Neural progenitor cell (in vitro differentiated cells): ENCODE measurements around the gene AP1S1. TPM values are rescaled to one million over a fixed set of nuclear protein-coding genes. Genes with fewer than 3 reads are reported as not detected.

ENCODE experiments used
- DNase-seq: peaks from one replicate; pipeline ENCODE4 v3.0.0-alpha.2; 2016; ENCODE audit warnings: low spot score
- H2AFZ ChIP-seq: fragments of 200-600 bp; sonication (generic); replicated peaks from 2 replicates; pipeline ENCODE4 v1.6.1; 2016; ENCODE audit warnings: antibody characterized with exemption
- H3F3A ChIP-seq: fragments of 200-600 bp; sonication (generic); 2 replicates; pipeline ENCODE4 v1.6.1; 2016; ENCODE audit warnings: antibody characterized with exemption, low read depth
- H3K27ac ChIP-seq: fragments of 200-600 bp; sonication (generic); 2 replicates; pipeline ENCODE4 v1.5.1; 2016; ENCODE audit warnings: mild to moderate bottlenecking
- H3K27me3 ChIP-seq: fragments of 200-600 bp; sonication (generic); 2 replicates; pipeline ENCODE4 v1.6.1; 2016; ENCODE audit warnings: mild to moderate bottlenecking, moderate library complexity
- H3K36me3 ChIP-seq: fragments of 200-600 bp; sonication (generic); 2 replicates; pipeline ENCODE4 v1.5.1; 2016
- H3K4me1 ChIP-seq: fragments of 200-600 bp; sonication (generic); 2 replicates; pipeline ENCODE4 v1.6.1; 2016; ENCODE audit warnings: mixed run types
- H3K4me2 ChIP-seq: fragments of 200-600 bp; sonication (generic); 2 replicates; pipeline ENCODE4 v1.6.1; 2016
- H3K4me3 ChIP-seq: fragments of 200-600 bp; sonication (generic); 2 replicates; pipeline ENCODE4 v1.5.1; 2016
- H3K79me2 ChIP-seq: fragments of 200-600 bp; sonication (generic); 2 replicates; pipeline ENCODE4 v1.6.1; 2016; ENCODE audit warnings: low read depth
- H3K9ac ChIP-seq: fragments of 200-600 bp; sonication (generic); 2 replicates; pipeline ENCODE4 v1.6.1; 2016
- H3K9me3 ChIP-seq: fragments of 200-600 bp; sonication (generic); 2 replicates; pipeline ENCODE4 v1.5.1; 2016; ENCODE audit warnings: low read depth
- H4K20me1 ChIP-seq: fragments of 200-600 bp; sonication (generic); 2 replicates; pipeline ENCODE4 v1.6.1; 2016; ENCODE audit warnings: low read depth
- H3K27ac Mint-ChIP-seq: 3 replicates; pipeline ENCODE4 v1.8.0; 2021; ENCODE audit warnings: mixed read lengths
- H3K27me3 Mint-ChIP-seq: 2 replicates; pipeline ENCODE4 v1.8.0; 2022; ENCODE audit warnings: low read depth, mild to moderate bottlenecking, inconsistent platforms, moderate library complexity, mixed read lengths; ENCODE audit not compliant: insufficient read depth
- H3K36me3 Mint-ChIP-seq: 3 replicates; pipeline ENCODE4 v1.8.0; 2021; ENCODE audit warnings: mixed read lengths
- H3K4me1 Mint-ChIP-seq: 3 replicates; pipeline ENCODE4 v1.8.0; 2021; ENCODE audit warnings: mixed read lengths
- H3K4me3 Mint-ChIP-seq: 3 replicates; pipeline ENCODE4 v1.8.0; 2021; ENCODE audit warnings: mild to moderate bottlenecking, moderate library complexity, mixed read lengths
- H3K9me3 Mint-ChIP-seq: 3 replicates; pipeline ENCODE4 v1.8.0; 2020; ENCODE audit warnings: mixed read lengths
- CTCF ChIP-seq: fragments of 200-600 bp; sonication (generic); IDR thresholded peaks from 2 replicates; pipeline ENCODE4 v1.5.1; 2017; ENCODE audit warnings: antibody characterized with exemption, mild to moderate bottlenecking
- EZH2 ChIP-seq: fragments of 200-600 bp; sonication (generic); IDR thresholded peaks from 2 replicates; pipeline ENCODE4 v1.6.1; 2017; ENCODE audit warnings: antibody characterized with exemption, mild to moderate bottlenecking, moderate library complexity
- EZH2phosphoT487 ChIP-seq: fragments of 200-600 bp; sonication (generic); IDR thresholded peaks from 2 replicates; pipeline ENCODE4 v1.6.1; 2017; ENCODE audit warnings: antibody characterized with exemption
- total RNA-seq: library from RNA; depleted of rRNA; stranded (reverse); fragments of >200 nt; gene quantifications from 2 replicates; pipeline ENCODE4 v1.2.3, GENCODE V29; 2015; ENCODE audit warnings: low replicate concordance

AP1S1 gene
- total RNA-seq, 1 donor from 2014 or later: 74.4 TPM

- no peak overlapping the region for H2AFZ ChIP-seq
- H3K4me2 ChIP-seq: no peak overlapping the region
- H3K4me3 Mint-ChIP-seq: peak overlapping the region; percentile 43
- H3K36me3 ChIP-seq: no peaks in the 10 kb centered on the region
- peaks cover 14% of the 10 kb centered on the region for H3K27me3 Mint-ChIP-seq
- H4K20me1 ChIP-seq: peaks cover 11% of the 10 kb centered on the region
- H3K27ac Mint-ChIP-seq: no peak overlapping the region
- peaks cover 15% of the 10 kb centered on the region for H3K36me3 Mint-ChIP-seq
- peaks cover 8% of the 10 kb centered on the region for H3K79me2 ChIP-seq
- TF ChIP-seq EZH2phosphoT487 (no peak), EZH2 (no peak), CTCF (no peak)
- no peak for DNase-seq
- H3K4me1 Mint-ChIP-seq: peaks cover 32% of the 10 kb centered on the region
- H3K9me3 Mint-ChIP-seq: peaks cover 3% of the 10 kb centered on the region
- peaks cover 29% of the 10 kb centered on the region for H3F3A ChIP-seq
- H3K4me3 ChIP-seq: no peak overlapping the region
- H3K27me3 ChIP-seq: peaks cover 14% of the 10 kb centered on the region
- H3K27ac ChIP-seq: no peak overlapping the region
- no peak overlapping the region for H3K9ac ChIP-seq
- H3K4me1 ChIP-seq: peaks cover 8% of the 10 kb centered on the region
- no peaks in the 10 kb centered on the region for H3K9me3 ChIP-seq
Measured at GRCh38 chr7:101156866-101157589, 2.8 kb downstream of the AP1S1 start.

- no peak overlapping the region for H3K4me3 ChIP-seq
- Mint-ChIP-seq H3K27me3 (peaks cover 20% of the 10 kb centered on the region), H3K27ac (no peak overlapping the region), H3K36me3 (peaks cover 12% of the 10 kb centered on the region), H3K4me1 (peaks cover 31% of the 10 kb centered on the region), H3K4me3 (no peak overlapping the region), H3K9me3 (no peaks in the 10 kb centered on the region)
- H3K4me1 ChIP-seq: peaks cover 30% of the 10 kb centered on the region
- H3K9me3 ChIP-seq: no peaks in the 10 kb centered on the region
- DNase-seq: no peak
- H3F3A ChIP-seq: peaks cover 34% of the 10 kb centered on the region
- H3K27ac ChIP-seq: no peak overlapping the region
- no peak overlapping the region for H3K9ac ChIP-seq
- peaks cover 35% of the 10 kb centered on the region for H4K20me1 ChIP-seq
- peaks cover 8% of the 10 kb centered on the region for H3K79me2 ChIP-seq
- TF ChIP-seq EZH2phosphoT487 (no peak), CTCF (no peak), EZH2 (no peak)
- peaks cover 43% of the 10 kb centered on the region for H3K27me3 ChIP-seq
- H3K4me2 ChIP-seq: no peak overlapping the region
- no peaks in the 10 kb centered on the region for H3K36me3 ChIP-seq
- no peak overlapping the region for H2AFZ ChIP-seq
Measured at GRCh38 chr7:101159696-101160674, 5.7 kb downstream of the AP1S1 start.

GRCh38 chr7:101160910-101161309, 6.6 kb downstream of the AP1S1 start:
- peaks cover 37% of the 10 kb centered on the region for H3F3A ChIP-seq
- H4K20me1 ChIP-seq: peaks cover 42% of the 10 kb centered on the region
- H3K4me2 ChIP-seq: no peak overlapping the region
- Mint-ChIP-seq H3K4me3 (no peak overlapping the region), H3K4me1 (peaks cover 31% of the 10 kb centered on the region), H3K9me3 (no peaks in the 10 kb centered on the region), H3K36me3 (peaks cover 12% of the 10 kb centered on the region), H3K27me3 (peaks cover 26% of the 10 kb centered on the region), H3K27ac (no peak overlapping the region)
- no peak overlapping the region for H2AFZ ChIP-seq
- TF ChIP-seq EZH2: no peak
- TF ChIP-seq CTCF: no peak
- no peak for TF ChIP-seq EZH2phosphoT487
- no peak overlapping the region for H3K9ac ChIP-seq
- peaks cover 52% of the 10 kb centered on the region for H3K27me3 ChIP-seq
- no peaks in the 10 kb centered on the region for H3K79me2 ChIP-seq
- no peak overlapping the region for H3K27ac ChIP-seq
- H3K4me1 ChIP-seq: peaks cover 26% of the 10 kb centered on the region
- no peak overlapping the region for H3K4me3 ChIP-seq
- H3K36me3 ChIP-seq: no peaks in the 10 kb centered on the region
- H3K9me3 ChIP-seq: no peaks in the 10 kb centered on the region
- no peak for DNase-seq
